Epidermal melanocyte (primary cell): ENCODE data around the gene UPK1A.

ENCODE experiments used
- DNase-seq: peaks from one replicate; pipeline ENCODE4 v3.0.0; 2011; ENCODE audit warnings: low spot score; ENCODE audit not compliant: insufficient read length

UPK1A gene

DNA sequence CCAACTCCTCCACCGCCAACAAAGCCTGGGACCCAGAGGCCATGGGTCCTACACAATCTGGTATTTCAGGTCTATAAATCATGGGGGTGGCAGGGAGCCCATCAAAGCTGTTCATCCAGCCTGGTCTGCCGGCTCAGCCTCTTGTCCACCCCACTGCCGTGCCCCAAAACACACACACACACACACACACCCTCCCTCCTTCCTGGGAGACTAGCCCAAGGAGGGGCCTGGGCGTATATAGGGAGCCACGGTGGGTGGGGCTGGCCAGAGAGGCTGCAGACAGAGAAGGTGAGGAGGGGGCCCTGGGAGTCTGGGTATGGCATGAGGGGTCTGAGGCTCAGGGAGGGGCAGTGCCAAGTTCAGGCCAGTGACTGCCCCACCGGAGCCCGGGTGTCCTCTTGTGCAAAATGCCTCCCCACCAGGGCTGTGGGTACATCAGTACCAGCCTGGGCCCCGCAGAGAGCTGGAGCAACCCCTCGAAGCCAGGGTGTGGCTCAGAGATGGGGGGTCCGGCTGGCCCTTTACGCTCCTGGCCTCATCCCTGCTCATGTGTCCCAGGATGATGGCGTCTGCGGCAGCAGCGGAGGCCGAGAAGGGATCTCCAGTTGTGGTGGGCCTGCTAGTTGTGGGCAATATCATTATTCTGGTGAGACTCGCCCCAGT is at the start of gene UPK1A:
Gene UPK1A (plus strand): TSS at position 267 of the 663 bp plus-strand sequence. CDS start 296 bp downstream, at position 563.
- no peak for DNase-seq

DNA sequence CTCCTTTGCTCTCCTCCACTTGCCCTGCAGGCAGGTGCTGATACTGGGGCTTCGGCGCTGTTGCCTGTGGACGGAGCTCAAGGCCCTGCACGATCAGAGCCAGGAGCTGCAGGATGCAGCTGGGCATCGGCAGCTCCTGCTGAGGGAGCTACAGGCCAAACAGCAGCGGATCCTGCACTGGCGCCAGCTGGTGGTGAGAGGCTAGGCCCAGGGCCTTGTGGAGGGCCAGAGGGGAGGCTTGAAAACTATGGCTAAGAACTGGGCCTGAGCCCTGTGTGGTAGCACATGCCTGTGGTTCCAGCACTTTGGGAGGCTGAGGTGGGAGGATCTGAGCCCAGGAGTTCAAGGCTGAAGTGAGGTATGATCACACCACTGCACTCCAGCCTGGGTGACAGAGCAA is 47.5 kb upstream of the UPK1A start:
- no peak for DNase-seq

DNA sequence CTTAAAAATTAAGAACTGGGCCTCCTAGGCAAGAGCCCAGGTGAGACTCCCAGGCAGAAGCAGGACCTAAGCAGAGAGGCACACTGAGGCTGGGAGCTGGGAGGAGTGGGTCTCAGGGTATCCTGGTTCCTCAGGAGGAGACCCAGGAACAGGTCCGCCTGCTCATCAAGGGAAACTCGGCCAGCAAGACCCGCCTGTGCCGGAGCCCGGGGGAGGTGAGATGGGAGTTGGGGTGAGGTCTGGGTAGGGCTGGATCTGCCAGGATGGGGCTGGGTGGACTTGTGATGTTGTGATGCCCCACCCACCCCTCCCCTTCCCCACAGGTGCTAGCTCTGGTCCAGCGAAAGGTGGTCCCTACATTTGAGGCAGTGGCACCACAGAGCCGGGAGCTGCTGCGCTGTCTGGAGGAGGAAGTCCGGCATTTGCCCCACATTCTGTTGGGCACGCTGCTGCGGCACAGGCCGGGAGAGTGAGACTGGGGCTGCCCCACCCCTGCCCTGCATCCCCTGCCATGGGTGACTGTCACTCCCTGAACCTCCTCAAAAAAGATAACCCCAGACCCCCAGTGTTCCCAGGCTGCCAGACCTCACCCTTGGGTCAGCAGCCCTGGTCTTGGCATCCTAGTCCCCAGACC is 46.9 kb upstream of the UPK1A start:
- DNase-seq, result no peak

DNA sequence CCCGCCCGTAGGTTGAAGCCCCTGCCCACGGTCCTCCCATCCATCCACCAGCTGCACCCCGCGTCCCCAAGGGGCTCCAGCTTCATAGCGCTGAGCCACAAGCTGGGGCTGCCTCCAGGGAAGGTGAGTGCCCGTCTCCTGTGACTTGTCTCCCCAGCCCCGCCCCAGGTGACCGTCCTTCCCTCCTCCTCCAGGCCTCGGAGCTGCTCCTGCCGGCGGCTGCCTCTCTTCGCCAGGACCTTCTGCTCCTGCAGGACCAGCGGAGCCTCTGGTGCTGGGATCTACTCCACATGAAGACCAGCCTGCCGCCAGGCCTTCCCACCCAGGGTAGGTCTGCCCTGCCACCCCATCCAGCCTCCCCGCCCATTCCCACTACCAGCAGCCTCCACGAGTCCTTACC is 46.3 kb upstream of the UPK1A start:
- DNase-seq, result no peak

DNA sequence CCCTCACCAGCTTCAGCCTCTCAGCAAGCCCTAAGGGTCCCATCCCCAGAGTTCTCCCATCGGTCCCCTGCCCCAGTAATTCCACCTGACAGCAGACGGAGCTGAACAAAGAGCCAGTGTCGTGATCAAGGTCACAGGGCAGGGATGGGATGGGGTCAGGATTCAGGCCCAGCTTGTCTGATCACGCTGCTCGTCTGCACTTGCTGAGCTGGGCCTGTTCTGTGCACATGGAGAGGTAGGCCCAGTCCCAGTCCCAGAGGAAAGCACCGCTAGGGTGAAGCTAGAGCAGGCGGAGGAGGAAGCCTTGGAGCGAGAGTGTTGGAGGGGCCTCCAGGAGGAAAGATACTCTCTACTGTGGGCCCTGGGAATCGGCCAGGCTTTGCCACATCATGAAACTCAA is 44.6 kb upstream of the UPK1A start:
- DNase-seq, result no peak

DNA sequence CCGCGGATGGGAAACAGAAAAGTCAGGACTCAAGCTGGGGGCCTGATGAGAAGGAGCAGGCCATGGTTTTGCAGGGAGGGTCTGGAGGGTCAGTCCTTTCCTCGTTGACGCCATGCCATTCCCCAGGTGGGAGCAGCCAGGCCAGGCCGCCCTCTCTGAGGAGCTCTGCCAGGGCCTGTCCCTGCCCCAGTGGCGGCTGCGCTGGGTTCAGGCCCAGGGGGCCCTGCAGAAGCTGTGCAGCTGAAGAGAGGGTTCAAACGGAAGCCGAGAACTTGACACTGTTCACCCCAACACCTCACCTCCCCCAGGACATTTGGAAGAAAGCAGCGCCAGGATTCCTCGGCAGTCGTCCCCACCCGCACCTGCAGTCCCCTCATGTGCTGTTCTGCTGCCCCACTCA is 43.6 kb upstream of the UPK1A start:
- no peak for DNase-seq

DNA sequence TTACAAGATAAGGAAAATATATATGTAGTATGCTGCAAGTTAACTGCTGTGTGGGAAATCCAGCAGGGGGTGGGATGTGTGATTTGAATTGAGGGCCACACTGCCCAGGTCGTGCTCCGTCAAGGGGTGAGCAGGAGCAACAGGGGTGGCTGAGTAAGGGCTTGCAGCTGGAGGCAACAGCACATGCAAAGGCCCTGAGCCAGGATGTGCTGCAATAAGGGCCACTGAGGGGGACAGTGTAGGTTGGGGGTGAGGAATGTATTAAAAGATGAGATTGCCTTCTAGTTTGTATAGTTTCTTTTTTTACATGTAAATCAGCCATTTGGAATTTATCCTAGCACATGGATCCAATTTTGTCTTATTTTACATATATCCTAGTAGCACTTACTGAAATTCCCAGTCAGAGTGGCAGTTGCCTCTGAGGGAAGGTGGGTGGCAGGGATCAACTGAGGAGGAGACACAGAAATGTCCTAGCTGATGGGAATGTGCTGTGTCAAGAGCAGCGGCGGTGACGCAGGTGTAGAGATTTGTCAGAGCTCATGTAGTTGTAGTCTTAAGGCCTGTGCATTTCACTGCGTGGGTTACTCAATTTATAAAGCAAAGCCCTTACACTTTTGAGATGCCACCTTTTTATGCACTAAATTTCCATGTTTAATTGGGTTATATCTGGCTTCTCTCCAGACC is 42.8 kb upstream of the UPK1A start:
- DNase-seq, result no peak

DNA sequence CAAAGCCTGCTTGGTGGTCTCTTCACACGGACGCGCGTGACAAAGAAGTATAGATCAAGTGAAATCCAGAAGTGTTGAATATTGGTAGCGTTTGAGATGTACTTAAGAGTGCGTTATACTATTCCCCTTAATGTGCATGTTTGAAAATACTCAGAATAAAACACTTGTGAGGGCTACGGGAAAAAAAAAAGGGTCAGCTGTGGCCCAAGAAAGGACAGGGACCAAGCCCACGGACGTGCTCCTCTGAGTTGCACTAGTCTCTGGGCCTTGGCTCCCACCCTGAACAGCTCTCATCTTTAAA is 38.1 kb upstream of the UPK1A start:
- no peak for DNase-seq

DNA sequence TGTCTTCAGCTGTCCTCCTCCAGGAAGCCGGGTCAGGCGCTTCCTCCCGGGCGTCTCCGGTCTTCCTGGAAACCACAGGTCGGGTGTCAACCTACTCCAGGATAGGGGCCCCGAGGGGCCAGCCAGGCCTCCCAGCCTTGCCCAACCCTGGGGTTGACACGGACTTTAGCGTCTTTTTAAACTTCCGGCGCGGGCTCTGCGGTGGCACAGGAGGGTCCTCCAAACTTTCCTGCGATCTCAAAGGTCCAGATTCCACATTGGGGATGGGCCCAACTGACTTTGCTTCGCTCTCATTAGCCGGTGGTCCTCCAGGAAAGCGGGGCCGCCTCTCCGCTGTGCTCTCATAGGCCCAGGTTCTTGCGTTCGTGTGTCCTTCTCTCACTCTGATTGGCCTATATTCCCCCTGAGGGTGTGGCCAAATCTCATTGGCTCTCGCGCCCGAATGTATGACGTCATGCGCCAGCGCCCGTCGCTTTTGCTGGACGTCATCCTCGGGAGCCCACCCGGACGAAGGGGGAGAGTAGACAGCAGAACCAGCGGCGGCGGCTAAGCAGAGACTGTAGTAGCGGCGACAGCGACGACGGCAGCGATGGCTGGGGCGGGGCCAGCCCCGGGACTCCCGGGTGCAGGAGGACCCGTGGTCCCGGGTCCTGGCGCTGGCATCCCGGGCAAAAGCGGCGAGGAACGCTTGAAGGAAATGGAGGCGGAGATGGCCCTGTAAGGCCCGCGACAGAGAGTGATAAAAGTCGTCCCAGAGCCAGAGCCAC is 37.6 kb upstream of the UPK1A start, which contains the start of gene RBM42:
Gene RBM42 (plus strand): TSS at position 472 of the 767 bp plus-strand sequence. CDS start 118 bp downstream, at position 590.
- peak; percentile 100 for DNase-seq

DNA sequence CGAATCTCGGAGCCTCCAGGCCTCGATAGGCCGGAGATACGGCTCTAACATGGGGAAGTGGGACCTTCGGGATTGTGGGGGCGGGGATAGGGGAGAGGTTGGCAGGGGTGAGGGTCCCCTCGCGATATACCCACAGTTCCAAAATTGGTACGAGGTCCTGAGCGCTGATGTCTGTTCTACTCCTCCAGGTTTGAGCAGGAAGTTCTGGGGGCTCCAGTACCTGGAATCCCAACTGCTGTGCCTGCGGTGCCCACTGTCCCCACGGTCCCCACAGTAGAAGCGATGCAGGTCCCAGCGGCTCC is 37.0 kb upstream of the UPK1A start:
- no peak for DNase-seq

DNA sequence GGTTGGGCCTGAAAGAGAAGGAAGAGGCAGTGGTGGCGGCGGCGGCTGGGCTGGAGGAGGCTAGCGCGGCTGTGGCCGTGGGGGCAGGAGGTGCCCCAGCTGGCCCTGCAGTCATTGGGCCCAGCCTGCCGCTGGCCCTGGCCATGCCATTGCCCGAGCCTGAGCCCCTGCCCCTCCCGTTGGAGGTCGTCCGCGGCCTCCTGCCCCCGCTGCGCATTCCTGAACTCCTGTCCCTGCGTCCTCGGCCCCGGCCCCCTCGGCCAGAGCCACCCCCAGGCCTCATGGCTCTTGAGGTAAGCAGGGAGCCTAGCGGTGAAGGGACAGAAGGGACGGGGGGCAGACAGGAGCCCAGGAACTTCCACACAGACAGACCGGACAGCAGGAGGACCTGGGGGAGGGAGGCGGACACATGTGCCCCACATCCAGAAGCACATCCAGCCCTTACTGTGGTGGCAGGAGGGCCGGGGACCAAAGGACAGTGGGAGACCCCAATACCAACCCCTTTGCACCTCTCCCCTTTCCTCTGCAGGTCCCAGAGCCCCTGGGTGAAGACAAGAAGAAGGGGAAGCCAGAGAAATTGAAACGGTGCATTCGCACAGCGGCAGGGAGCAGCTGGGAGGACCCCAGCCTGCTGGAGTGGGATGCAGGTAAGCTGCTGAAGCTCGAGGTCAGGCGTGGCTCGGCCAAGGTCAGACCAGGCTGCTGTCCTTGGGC is 32.4 kb upstream of the UPK1A start:
- DNase-seq, result no peak

DNA sequence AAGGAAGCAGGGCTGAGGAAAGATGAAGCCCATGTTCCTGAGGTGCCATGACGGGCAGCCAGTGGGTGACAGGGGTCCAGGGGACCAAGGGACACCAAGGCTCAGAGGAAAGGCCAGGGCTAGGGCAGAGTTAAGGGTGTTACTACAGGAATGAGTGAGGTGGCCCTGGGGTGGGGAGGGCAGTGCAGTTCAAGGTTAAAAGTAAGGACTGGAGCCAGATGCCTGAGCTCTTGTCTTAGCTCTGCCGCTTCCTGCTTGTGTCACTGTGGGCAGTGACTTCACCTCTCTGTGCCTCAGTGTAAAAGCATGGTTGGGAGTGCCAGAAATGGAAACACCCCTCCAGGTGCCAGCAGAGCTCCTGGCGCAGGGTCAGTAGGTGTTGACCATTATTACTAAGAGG is 29.7 kb upstream of the UPK1A start:
- DNase-seq, result no peak

DNA sequence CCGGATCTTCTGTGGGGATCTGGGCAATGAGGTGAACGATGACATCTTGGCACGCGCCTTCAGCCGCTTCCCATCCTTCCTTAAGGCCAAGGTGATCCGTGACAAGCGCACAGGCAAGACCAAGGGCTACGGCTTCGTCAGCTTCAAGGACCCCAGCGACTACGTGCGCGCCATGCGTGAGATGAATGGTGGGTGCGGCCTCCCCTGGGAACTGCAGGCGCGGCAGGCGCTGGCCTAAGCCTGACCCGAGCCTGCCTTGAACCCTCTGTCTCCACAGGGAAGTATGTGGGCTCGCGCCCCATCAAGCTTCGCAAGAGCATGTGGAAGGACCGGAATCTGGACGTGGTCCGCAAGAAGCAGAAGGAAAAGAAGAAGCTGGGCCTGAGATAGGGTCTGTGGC is 29.2 kb upstream of the UPK1A start:
- DNase-seq, result no peak

DNA sequence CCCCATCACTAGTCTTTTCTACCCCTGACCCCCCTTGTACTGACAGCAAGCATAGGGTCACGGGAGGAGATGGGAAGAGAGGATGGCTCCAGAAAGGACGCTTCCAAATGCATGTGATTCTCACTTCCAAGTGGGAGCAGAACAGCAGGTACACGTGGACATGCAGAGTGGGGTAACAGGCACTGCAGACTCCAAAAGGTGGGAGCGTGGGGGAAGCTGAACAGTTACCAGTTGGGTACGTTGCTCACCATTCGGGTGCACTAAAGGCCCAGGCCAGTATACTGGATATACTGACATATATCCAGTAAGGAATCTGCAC is 27.0 kb upstream of the UPK1A start:
- no peak for DNase-seq

DNA sequence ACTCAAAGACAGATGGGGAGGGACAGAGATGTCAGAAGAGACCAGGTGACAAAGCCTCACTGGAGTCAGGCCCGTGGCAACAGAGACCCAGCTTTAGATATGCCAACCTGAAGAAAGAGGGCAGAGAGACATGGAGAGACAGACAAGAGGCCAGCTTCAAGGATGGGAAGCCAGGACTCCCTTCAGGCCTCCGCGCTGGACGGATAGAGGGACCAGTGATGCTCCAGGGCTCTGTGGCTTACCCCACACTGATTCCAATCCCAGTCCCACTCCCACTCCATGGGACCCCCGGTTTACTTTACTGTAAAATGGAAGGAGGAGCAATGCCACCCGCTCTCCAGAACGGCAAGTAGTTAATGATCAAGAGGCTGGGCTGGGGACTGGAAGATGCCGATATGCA is 26.5 kb upstream of the UPK1A start:
- no peak for DNase-seq

DNA sequence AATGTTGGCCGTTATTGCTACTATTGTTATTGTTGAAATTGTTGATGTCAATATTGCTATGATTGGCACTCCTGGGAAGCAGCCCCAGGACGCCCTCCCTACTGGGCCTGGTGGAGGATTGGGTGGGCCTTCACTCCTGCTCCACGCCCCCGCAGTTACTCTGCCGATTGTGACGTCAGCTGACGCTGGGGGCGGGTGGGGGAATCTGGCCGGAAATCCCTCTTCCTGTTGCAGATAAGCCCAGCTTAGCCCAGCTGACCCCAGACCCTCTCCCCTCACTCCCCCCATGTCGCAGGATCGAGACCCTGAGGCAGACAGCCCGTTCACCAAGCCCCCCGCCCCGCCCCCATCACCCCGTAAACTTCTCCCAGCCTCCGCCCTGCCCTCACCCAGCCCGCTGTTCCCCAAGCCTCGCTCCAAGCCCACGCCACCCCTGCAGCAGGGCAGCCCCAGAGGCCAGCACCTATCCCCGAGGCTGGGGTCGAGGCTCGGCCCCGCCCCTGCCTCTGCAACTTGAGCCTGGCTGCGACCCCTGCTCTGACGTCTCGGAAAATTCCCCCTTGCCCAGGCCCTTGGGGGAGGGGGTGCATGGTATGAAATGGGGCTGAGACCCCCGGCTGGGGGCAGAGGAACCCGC is 24.7 kb upstream of the UPK1A start, which contains the start of gene ETV2:
Gene ETV2 (plus strand): TSS at position 231 of the 637 bp plus-strand sequence. CDS start 716 bp downstream, outside the sequence.
- DNase-seq, result no peak

DNA sequence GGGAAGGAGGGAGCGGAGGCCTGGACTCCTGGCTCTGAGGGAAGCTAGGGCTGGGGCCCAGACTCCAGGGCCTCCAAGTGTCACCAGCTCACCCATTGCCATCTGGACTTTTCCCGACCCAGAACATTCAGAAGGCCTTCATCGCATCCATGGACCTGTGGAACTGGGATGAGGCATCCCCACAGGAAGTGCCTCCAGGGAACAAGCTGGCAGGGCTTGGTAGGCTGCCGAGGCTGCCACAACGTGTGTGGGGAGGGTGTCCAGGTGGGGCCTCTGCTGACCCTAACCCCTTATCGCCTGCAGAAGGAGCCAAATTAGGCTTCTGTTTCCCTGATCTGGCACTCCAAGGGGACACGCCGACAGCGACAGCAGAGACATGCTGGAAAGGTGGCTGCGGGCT is 24.0 kb upstream of the UPK1A start:
- DNase-seq, result no peak

DNA sequence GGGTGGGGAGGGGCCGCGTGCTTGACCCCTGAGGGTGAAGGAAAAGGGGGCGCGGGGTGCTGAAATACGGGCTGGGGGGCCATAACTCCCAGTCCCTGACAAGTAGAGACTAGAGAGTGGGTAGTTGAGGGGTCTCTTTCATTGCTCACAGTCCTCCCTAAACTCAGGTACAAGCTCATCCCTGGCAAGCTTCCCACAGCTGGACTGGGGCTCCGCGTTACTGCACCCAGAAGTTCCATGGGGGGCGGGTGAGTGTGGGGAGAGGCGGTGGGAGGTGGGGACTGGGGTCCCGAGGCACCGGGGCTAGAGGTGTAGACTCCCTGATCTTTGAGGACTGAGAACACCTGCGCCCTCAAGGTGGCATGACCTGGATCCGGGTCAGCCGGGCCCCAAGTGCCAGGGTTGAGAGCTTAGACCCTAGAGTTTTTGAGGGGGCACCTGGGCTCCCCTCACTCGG is 23.5 kb upstream of the UPK1A start:
- DNase-seq, result no peak

DNA sequence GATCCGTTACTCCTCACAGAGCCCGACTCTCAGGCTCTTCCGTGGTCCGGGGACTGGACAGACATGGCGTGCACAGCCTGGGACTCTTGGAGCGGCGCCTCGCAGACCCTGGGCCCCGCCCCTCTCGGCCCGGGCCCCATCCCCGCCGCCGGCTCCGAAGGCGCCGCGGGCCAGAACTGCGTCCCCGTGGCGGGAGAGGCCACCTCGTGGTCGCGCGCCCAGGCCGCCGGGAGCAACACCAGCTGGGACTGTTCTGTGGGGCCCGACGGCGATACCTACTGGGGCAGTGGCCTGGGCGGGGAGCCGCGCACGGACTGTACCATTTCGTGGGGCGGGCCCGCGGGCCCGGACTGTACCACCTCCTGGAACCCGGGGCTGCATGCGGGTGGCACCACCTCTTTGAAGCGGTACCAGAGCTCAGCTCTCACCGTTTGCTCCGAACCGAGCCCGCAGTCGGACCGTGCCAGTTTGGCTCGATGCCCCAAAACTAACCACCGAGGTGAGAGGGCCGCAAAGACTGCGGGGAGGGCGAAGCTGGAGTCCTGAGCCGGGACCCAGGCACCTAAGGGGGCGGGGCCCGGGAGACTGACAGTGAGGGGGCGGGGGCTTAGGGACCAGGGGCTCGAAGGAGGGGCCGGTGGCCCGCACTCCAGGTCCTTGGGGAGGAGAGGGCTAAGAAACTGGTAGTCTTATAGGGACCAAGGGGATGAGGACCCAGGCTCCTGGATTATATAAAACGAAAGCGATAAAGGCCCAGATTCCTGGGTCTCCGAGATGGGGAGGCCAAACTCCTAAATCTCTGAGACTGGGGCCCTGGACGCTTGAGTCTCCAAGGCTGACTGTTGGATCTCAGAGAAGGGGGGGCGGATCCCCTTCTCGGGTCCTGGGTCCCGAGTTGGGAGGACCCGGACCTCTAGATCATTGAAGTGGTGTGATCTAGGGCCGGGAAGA is 22.8 kb upstream of the UPK1A start:
- peak; percentile 88 for DNase-seq
